Activated T-helper 9 cell treated with anti-CD3 and anti-CD28 coated beads, Interleukin-2, amount 50 U/mL, for 16 hours (primary cell): ENCODE measurements around the gene ANK2.

Source experiments
- DNase-seq: peaks from one replicate; pipeline ENCODE4 v3.0.0-alpha.2; 2020; ENCODE audit warnings: low read depth

Gene ANK2

DNA sequence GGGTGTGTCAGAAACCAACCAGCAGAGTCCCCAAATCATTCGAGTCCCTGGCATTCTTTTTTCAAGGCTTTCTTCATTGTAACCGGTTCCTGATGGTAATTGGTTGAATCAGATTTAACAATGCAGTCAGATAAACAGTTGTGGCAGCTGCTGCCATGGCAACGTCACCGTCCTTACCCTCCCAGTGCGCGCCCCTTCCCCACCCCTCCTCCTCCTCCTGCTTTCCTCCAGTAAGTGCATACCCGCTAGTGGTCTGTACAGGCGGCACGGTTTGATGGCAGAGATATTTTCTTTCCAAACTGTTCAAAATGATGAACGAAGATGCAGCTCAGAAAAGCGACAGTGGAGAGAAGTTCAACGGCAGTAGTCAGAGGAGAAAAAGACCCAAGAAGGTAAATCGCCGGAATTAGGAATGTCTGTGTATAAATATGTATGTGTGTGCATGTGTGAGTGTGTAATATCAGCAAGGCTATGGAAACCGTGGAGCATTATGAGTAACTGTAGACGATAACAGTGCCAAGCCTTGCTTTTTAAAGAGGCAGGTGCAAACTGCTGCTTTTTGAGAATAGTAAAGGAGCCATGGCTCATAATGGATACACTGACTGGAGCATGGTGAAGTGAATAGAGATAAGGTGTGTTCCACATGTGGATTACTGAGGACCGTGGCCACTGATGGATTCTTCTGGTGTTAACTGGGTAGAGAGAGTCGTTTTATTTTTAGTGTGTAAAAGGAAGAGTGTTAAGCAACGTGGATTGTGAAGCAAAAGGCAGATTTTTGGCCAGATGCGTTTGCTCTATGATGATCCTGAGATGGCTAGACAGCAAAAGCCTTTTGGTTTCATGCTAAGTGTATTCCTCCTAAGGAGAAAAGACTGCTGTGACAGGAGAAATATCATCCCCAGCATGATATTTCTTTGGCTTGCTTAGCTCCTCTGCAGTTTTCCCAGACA is at the start of gene ANK2:
Gene ANK2, plus strand, starts transcription at position 233 of the 950 bp plus-strand sequence. Its CDS starts 76 bp downstream, at position 309.
- no peak for DNase-seq

DNA sequence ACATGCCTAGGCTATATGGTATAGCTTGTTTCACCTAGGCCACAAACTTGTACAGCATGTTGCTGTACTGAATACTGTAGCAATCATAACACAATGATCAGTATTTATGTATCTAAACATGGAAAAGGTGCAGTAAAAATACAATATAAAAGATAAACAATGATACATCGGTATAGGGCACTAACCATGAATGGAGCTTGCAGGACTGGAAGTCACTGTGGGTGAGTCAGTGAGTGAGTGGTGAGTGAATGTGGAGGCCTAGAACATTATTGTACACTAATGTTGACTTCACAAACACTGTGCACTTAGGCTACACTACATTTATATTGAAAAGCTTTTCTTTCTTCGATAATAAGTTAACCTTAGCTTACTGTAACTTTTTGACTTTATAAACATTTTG is 45.6 kb upstream of the ANK2 start:
- no peak for DNase-seq

GRCh38 chr4:113004655-113005054 is 44.8 kb upstream of the ANK2 start:
- DNase-seq = no peak

DNA sequence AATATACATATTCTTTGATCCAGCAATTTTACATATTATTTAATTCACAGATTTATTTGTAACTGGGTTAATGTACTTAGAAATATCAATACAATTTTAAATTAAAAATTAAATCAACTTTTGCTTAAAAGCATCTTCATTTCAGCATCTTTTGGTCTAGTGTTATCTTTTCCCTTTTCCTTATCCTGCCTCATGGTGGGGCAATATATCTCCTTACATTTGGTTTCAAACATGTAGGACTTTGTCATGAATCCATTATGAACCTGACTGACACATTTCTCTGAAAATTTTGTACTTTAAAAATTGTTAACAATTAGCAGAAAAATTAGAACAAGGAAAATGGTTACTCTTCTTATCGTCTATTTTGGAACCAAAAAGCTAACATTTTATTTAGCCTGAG is 42.8 kb upstream of the ANK2 start:
- DNase-seq = no peak

GRCh38 chr4:113007151-113007550 is 42.3 kb upstream of the ANK2 start:
- no peak for DNase-seq

GRCh38 chr4:113008135-113008534 is 41.3 kb upstream of the ANK2 start:
- DNase-seq = no peak

DNA sequence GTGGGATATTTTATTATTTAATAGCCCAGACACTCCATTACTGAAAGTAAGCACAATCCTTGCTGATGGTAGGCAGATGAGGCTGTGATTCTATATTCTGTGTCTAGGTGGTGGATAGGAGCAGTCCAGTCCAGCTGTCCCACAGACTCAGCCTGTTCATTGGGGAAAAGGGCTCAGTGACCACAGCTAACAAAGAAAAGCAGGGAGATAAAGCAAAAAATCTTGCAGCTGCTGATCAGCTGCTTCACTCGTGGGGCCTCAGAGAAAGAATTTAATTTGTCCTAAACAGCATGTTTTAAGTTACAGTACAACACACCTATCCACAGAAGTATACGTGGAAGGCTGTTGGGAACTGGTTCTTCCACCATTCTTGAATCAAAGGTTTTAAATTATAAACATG is 40.7 kb upstream of the ANK2 start:
- DNase-seq = no peak

- no peak for DNase-seq
These were observed 40.0 kb upstream of the ANK2 start for GRCh38 chr4:113009461-113009860.

GRCh38 chr4:113012122-113012725 is 37.2 kb upstream of the ANK2 start:
- no peak for DNase-seq

DNA sequence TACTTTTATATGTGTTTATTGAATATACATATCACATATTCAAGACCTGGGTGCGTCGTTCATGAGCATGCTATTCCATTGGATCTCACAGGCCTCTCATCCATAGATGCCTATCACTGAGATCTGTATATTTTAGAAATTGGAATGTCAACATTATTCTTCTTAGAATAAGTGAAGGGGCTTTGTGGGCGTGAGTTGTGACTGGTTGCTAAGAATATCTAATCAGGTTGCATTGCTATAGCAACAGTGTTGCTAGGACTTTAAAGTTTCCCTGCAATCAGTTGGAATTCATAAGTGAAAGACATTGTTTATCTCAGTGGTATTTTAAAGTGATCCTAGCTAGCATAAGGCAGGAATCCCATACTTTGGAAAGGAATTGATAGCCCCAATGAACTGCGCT is 36.7 kb upstream of the ANK2 start:
- no peak for DNase-seq

DNA sequence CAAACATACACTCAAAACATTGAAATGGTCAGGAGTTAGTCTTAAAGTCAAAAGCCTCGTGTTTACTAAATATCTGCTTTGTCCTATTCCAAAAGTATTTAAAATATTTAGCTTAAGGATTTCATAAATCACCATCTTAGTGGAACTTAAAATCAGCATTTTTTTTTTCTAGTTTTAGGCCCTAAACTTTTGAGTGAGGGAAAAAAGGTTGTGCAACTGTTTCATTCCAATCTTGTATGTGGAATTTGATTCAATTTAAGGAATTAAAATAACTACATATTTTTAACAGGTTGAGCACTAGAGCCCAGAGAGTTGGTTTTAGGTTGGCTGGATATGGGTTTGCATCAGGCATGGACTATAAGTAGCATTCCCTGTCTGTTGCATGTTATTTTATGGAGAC is 35.7 kb upstream of the ANK2 start:
- DNase-seq = no peak

- DNase-seq = no peak
These were observed 33.1 kb upstream of the ANK2 start for GRCh38 chr4:113016377-113016776.

- no peak for DNase-seq
These were observed 28.5 kb upstream of the ANK2 start for GRCh38 chr4:113020966-113021365.

DNA sequence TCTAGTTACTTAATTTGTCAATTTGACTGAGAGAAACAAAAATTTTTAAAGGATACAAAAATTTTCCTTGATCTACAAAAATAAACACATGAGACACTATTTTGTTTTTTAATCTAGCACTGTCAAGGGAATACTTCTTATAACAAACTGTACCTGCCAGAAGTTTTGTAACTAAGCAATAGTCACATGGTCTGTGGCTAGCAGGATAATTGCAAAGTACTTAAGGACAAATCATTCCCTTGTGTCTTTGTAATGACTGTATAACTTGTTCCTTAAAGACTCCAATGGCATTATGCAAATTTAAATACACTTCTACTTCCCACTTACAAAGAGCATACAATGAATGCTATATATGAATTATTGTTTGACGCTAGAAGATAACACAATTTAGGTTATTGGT is 25.1 kb upstream of the ANK2 start:
- DNase-seq = no peak

DNA sequence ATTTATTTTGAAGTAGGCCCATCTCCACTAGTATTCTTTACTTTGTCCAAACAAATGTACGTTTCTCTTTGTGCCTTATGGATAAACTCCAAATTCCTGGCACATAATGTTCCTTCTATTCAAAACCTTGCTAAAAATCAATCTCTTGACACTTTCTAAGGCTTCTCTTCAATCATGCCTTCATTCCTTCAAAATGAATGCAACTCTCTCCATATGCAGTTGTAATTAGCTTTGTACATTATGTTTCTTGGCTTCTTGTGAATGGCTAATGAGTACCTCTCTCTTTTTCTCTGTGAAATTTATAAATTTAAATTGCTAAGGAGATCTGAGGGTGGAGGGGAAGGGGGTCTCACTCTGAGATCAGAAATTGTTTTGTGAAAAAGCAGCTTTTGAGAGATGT is 24.0 kb upstream of the ANK2 start:
- DNase-seq = no peak

- DNase-seq = no peak
These were observed 22.9 kb upstream of the ANK2 start for GRCh38 chr4:113026556-113026955.

DNA sequence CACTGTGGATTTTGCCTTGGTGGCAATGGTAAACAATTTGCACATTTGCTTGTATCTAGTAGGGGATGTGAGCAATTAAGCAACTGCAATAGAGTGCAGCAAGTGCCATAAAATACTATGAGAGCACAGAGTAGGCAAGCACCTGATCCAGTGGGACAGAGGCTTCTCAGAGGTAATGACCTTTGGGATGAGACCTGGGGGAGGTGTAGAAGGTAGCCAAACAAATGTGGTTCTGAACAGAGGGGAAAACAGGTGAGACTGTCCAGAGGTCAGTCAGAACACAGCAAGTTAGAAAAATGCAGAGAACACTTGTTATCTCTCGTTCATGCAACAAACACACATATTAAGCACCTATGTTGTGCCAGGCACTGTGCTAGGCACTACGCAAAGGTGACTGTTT is 21.4 kb upstream of the ANK2 start:
- DNase-seq = no peak

GRCh38 chr4:113031212-113031611 is 18.2 kb upstream of the ANK2 start:
- DNase-seq = no peak

- DNase-seq = no peak
These were observed 8.7 kb upstream of the ANK2 start for GRCh38 chr4:113040793-113041192.

GRCh38 chr4:113042502-113042901 is 7.0 kb upstream of the ANK2 start:
- no peak for DNase-seq

DNA sequence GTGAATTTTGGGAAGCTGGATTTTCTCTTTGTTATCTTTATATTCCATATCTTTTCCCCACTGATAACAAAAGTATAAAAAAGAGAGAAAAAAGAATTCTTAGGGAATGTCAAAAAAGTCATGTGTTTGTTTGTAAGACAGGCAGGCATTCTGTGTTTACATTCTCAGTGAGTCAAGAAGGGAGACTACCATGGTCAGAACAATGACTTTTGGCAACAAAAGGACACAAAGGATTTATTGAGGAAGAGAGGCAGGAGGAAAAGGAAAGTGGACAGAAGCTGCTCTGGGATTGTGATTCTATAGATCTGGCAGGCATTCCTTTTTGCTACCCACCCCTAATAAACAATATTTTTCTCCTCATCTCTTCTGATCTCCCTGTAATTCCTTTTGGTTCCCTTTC is 5.9 kb upstream of the ANK2 start:
- no peak for DNase-seq

DNA sequence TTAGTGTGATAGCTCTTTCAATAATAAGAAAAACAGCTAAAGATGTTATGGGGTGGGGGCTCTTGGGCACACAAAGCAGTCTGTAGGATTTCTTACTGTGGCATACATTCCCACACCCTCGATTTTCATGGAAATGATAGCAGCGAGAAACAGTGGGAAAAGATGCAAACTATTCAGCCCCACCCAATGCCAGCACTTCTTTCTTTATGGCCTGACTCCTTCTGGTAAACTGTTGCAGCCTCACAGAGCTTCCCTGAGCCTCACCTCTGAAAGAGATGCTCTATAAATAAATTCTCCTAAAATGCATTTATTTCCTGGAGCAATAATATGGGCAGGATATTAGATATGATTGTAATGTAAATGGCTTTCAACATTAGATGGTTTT is 910 bp downstream of the ANK2 start:
- DNase-seq = no peak

GRCh38 chr4:113050837-113051236 is 1.4 kb downstream of the ANK2 start:
- no peak for DNase-seq

GRCh38 chr4:113051361-113051760 is 1.9 kb downstream of the ANK2 start:
- DNase-seq = no peak
